ENCODE results near the gene C17orf75.

DNA sequence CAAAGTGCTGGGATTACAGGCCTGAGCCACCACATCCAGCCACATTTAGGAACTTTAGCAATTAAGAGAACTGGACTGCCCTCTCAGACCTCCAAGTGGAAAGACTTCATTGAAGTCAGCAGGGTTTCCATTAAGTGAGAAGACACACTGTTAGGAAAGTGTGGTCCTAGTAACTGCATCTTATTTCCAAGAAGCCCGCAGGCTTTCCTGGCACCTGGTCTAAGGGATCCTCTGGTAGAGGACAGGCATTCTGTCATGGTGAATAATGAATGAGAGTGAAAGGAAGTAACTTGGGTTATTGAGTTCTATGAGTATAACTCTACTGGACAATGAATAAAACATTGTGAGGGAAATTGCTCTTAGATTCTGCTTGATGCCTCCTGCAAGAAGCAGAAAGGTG lies 14.1 kb downstream of the C17orf75 start:
- TF ChIP-seq CTCF (IDR thresholded peaks at IDR 0.05) (no peak), EP300 (IDR thresholded peaks at IDR 0.05) (no peak), POLR2A (IDR thresholded peaks at IDR 0.05) (no peak)
